Keratinocyte (primary cell): ENCODE results near the gene MLLT3. TPM values are rescaled to one million over a fixed set of nuclear protein-coding genes. Genes with fewer than 3 reads are reported as not detected.

Experiments used
- DNase-seq: peaks from one replicate; pipeline ENCODE4 v3.0.0-alpha.2; 2011; ENCODE audit warnings: low read depth, missing footprints, low spot score
- FAIRE-seq: peaks from 2 replicates; lab custom pipeline; 2011; peaks lifted over from hg19 to GRCh38; lab: Jason Lieb, UNC
- H2AFZ ChIP-seq: 2 replicates; pipeline ENCODE4 v1.6.0; 2012; ENCODE audit warnings: low read length, control low read depth, inconsistent platforms; ENCODE audit not compliant: control insufficient read depth
- H3K27ac ChIP-seq: 2 replicates; pipeline ENCODE4 v1.5.1; 2011; ENCODE audit warnings: low read length; ENCODE audit not compliant: control insufficient read depth, insufficient read depth
- H3K27me3 ChIP-seq: 3 replicates; pipeline ENCODE4 v1.6.0; 2011; ENCODE audit warnings: low read length; ENCODE audit not compliant: control insufficient read depth, insufficient read depth; ENCODE audit errors: extremely low read depth
- H3K36me3 ChIP-seq, 2 experiments: 2 replicates in 1 of 2; 3 replicates in 1 of 2; pipeline ENCODE4 v1.5.1; 2011; ENCODE audit warnings: low read length in 2 of 2, mild to moderate bottlenecking in 1 of 2; ENCODE audit not compliant: control insufficient read depth in 2 of 2, insufficient read depth in 2 of 2; ENCODE audit errors: extremely low read depth in 1 of 2
- H3K4me1 ChIP-seq: 3 replicates; pipeline ENCODE4 v1.5.1; 2011; ENCODE audit warnings: low read length; ENCODE audit not compliant: control insufficient read depth, insufficient read depth; ENCODE audit errors: extremely low read depth
- H3K4me2 ChIP-seq: 3 replicates; pipeline ENCODE4 v1.6.0; 2011; ENCODE audit warnings: low read depth, low read length; ENCODE audit not compliant: control insufficient read depth, insufficient read depth; ENCODE audit errors: extremely low read depth
- H3K4me3 ChIP-seq, 3 experiments: fragments of 200-600 bp in 1 of 3; sonication (generic) in 1 of 3; 2 replicates in 2 of 3; 3 replicates in 1 of 3; pipeline ENCODE4 v1.5.1; 2011 to 2016; ENCODE audit warnings: low read length in 3 of 3, mild to moderate bottlenecking in 3 of 3, control low read depth in 2 of 3, inconsistent platforms in 1 of 3, low read depth in 1 of 3, mixed read lengths in 1 of 3, mixed run types in 1 of 3, moderate library complexity in 1 of 3; ENCODE audit not compliant: control insufficient read depth in 2 of 3, insufficient read depth in 2 of 3; ENCODE audit errors: extremely low read depth in 1 of 3
- H3K79me2 ChIP-seq: 2 replicates; pipeline ENCODE4 v1.6.0; 2012; ENCODE audit warnings: low read length; ENCODE audit not compliant: control insufficient read depth, insufficient read depth
- H3K9ac ChIP-seq: 3 replicates; pipeline ENCODE4 v1.6.0; 2011; ENCODE audit warnings: low read length; ENCODE audit not compliant: control insufficient read depth, insufficient read depth; ENCODE audit errors: extremely low read depth
- H3K9me1 ChIP-seq: 3 replicates; pipeline ENCODE4 v1.6.0; 2011; ENCODE audit warnings: low read length; ENCODE audit not compliant: control insufficient read depth, insufficient read depth; ENCODE audit errors: extremely low read depth
- H3K9me3 ChIP-seq: 2 replicates; pipeline ENCODE4 v1.5.1; 2012; ENCODE audit warnings: low read depth, low read length; ENCODE audit not compliant: control insufficient read depth
- H4K20me1 ChIP-seq: 3 replicates; pipeline ENCODE4 v1.6.0; 2011; ENCODE audit warnings: low read length; ENCODE audit not compliant: control insufficient read depth, insufficient read depth; ENCODE audit errors: extremely low read depth
- EZH2 ChIP-seq: IDR thresholded peaks from one replicate; pipeline ENCODE4 v1.6.1; 2012; ENCODE audit warnings: inconsistent platforms, mild to moderate bottlenecking, low read length, moderate library complexity
- dilution Hi-C: fragments of 300-500 bp; cut with MboI; formaldehyde crosslinking; loops from one replicate; pipeline ENCODE4 v1.7.0; 2020; ENCODE audit warnings: low sequenced_read_pairs; ENCODE audit not compliant: extremely low pct_ligation_motif_present
- polyA plus RNA-seq, 5 experiments: library from polyadenylated mRNA; depleted of rRNA in 3 of 5; stranded (reverse) in 3 of 5; stranded (forward) in 1 of 5; unstranded in 1 of 5; fragments of >200 nt; gene quantifications; 1 replicate in 1 of 5; 2 replicates in 3 of 5; 3 replicates in 1 of 5; pipeline versions ENCODE4 v1.2.1 to v1.2.3, GENCODE V29; 2011 to 2012; ENCODE audit warnings: missing spikeins in 2 of 5, low read depth in 1 of 5, low replicate concordance in 1 of 5
- TF ChIP-seq, protein P1 (sequence below), 3 experiments: IDR thresholded peaks in 1 of 3; conservative IDR thresholded peaks in 1 of 3; optimal IDR thresholded peaks in 1 of 3; 2 replicates in 2 of 3; 3 replicates in 1 of 3; pipeline versions ENCODE3 to v1.5.1; 2011; ENCODE audit warnings: low read length in 3 of 3, mild to moderate bottlenecking in 3 of 3, moderate library complexity in 2 of 3, control low read depth in 1 of 3, inconsistent platforms in 1 of 3; ENCODE audit not compliant: insufficient read depth in 2 of 3; ENCODE audit errors: extremely low read depth in 1 of 3

The MLLT3 gene
- polyA plus RNA-seq, 1 donor (not counting 4 experiments of a cell fraction or from before 2014, with no cell fraction given): 17.0 TPM

- DNase-seq: no peak
- FAIRE-seq: no peak
- Histone ChIP-seq H3K36me3 (no peaks in the 10 kb centered on the region), H3K9ac (no peak overlapping the region), H3K27me3 (no peaks in the 10 kb centered on the region), H2AFZ (no peak overlapping the region), H4K20me1 (no peaks in the 10 kb centered on the region), H3K4me2 (no peak overlapping the region), H3K4me3 (no peak overlapping the region), H3K9me3 (no peaks in the 10 kb centered on the region), H3K79me2 (no peaks in the 10 kb centered on the region), H3K9me1 (no peaks in the 10 kb centered on the region), H3K4me1 (peaks cover 17% of the 10 kb centered on the region), H3K27ac (no peak overlapping the region)
- dilution Hi-C loops: no loop called here
- TF ChIP-seq, protein P1, sequence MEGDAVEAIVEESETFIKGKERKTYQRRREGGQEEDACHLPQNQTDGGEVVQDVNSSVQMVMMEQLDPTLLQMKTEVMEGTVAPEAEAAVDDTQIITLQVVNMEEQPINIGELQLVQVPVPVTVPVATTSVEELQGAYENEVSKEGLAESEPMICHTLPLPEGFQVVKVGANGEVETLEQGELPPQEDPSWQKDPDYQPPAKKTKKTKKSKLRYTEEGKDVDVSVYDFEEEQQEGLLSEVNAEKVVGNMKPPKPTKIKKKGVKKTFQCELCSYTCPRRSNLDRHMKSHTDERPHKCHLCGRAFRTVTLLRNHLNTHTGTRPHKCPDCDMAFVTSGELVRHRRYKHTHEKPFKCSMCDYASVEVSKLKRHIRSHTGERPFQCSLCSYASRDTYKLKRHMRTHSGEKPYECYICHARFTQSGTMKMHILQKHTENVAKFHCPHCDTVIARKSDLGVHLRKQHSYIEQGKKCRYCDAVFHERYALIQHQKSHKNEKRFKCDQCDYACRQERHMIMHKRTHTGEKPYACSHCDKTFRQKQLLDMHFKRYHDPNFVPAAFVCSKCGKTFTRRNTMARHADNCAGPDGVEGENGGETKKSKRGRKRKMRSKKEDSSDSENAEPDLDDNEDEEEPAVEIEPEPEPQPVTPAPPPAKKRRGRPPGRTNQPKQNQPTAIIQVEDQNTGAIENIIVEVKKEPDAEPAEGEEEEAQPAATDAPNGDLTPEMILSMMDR (optimal IDR thresholded peaks at IDR 0.05 in 1 of 3, IDR thresholded peaks at IDR 0.05 in 1 of 3, conservative IDR thresholded peaks at IDR 0.05 in 1 of 3; ENCODE audit: extremely low read depth in 1 of 3, insufficient read depth in 2 of 3, low read length in 3 of 3): no peak
- TF ChIP-seq EZH2: no peak
Measured at GRCh38 chr9:20593105-20593504, 29.2 kb downstream of the MLLT3 start.

DNA sequence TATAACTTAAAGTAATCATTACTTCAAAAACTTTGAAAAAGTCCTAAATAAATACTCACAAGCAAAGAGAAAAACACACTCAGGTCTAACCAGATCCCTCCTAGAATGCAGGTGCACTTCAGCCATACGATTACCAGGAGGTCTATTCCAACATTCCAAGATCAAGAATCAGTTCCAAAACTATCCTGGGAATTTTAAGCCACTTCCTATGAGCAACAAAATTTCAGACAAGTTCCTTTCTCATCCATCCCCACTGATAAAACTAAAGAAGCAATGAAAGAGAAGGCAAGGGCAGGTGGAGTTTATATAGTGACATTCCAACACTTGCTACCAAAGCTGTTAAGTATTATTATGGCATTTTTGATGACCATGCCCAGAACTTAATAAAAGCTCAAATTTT lies 29.6 kb downstream of the MLLT3 start:
- FAIRE-seq (peak; percentile 78), DNase-seq (peak; percentile 26)
- Histone ChIP-seq H2AFZ (no peak overlapping the region), H3K9ac (no peak overlapping the region), H4K20me1 (no peaks in the 10 kb centered on the region), H3K9me3 (no peaks in the 10 kb centered on the region), H3K9me1 (no peaks in the 10 kb centered on the region), H3K4me2 (no peak overlapping the region), H3K36me3 (no peaks in the 10 kb centered on the region), H3K27me3 (no peaks in the 10 kb centered on the region), H3K4me3 (no peak overlapping the region), H3K4me1 (peaks cover 17% of the 10 kb centered on the region), H3K27ac (no peak overlapping the region), H3K79me2 (no peaks in the 10 kb centered on the region)
- no peak for TF ChIP-seq EZH2
- TF ChIP-seq, protein P1 (optimal IDR thresholded peaks at IDR 0.05 in 1 of 3, IDR thresholded peaks at IDR 0.05 in 1 of 3, conservative IDR thresholded peaks at IDR 0.05 in 1 of 3; ENCODE audit: extremely low read depth in 1 of 3, insufficient read depth in 2 of 3, low read length in 3 of 3): no peak
- dilution Hi-C loops: no loop called here
